H9 (cell line): ENCODE results near the gene OR10V1. TPM values are rescaled to one million over a fixed set of nuclear protein-coding genes. Genes with fewer than 3 reads are reported as not detected.
"Not testable (repeated sequence)": the region's sequence is repeated elsewhere in the genome, so short reads cannot be mapped to it uniquely, and the experiment has no call there.

Experiments
- DNase-seq: peaks from one replicate; pipeline ENCODE4 v3.0.0-alpha.2; 2017
- H2AFZ ChIP-seq: one replicate; pipeline ENCODE4 v1.6.1; 2013; ENCODE audit warnings: mild to moderate bottlenecking, low read length, control low read depth, moderate library complexity
- H2AK5ac ChIP-seq: 2 replicates; pipeline ENCODE4 v1.6.1; 2013; ENCODE audit warnings: low read length, control low read depth, mixed read lengths; ENCODE audit not compliant: insufficient read length
- H2BK120ac ChIP-seq: one replicate; pipeline ENCODE4 v1.6.1; 2013; ENCODE audit warnings: low read depth, mild to moderate bottlenecking, low read length, control low read depth, inconsistent platforms; ENCODE audit not compliant: poor library complexity, severe bottlenecking
- H2BK12ac ChIP-seq: 2 replicates; pipeline ENCODE4 v1.6.1; 2013; ENCODE audit warnings: low read length, control low read depth, mixed read lengths, low read depth; ENCODE audit not compliant: insufficient read length
- H2BK15ac ChIP-seq: 2 replicates; pipeline ENCODE4 v1.6.1; 2013; ENCODE audit warnings: low read depth, low read length, control low read depth
- H2BK20ac ChIP-seq: one replicate; pipeline ENCODE4 v1.6.1; 2013; ENCODE audit warnings: low read depth, mild to moderate bottlenecking, low read length, control low read depth, inconsistent platforms; ENCODE audit not compliant: poor library complexity, severe bottlenecking
- H2BK5ac ChIP-seq: 2 replicates; pipeline ENCODE4 v1.6.1; 2013; ENCODE audit warnings: low read length, control low read depth, mixed read lengths; ENCODE audit not compliant: insufficient read length
- H3K14ac ChIP-seq: 2 replicates; pipeline ENCODE4 v1.6.1; 2013; ENCODE audit warnings: low read length, control low read depth; ENCODE audit not compliant: insufficient read depth
- H3K18ac ChIP-seq: 2 replicates; pipeline ENCODE4 v1.6.1; 2013; ENCODE audit warnings: low read depth, mild to moderate bottlenecking, mixed read lengths, low read length, control low read depth; ENCODE audit not compliant: insufficient read length
- H3K23ac ChIP-seq: 2 replicates; pipeline ENCODE4 v1.6.1; 2013; ENCODE audit warnings: low read length, control low read depth, mixed read lengths, low read depth; ENCODE audit not compliant: insufficient read length
- H3K23me2 ChIP-seq: 2 replicates; pipeline ENCODE4 v1.6.1; 2013; ENCODE audit warnings: low read depth, mild to moderate bottlenecking, mixed read lengths, low read length, control low read depth; ENCODE audit not compliant: insufficient read length, poor library complexity, severe bottlenecking
- H3K27ac ChIP-seq: 2 replicates; pipeline ENCODE4 v1.5.1; 2013; ENCODE audit warnings: low read length, control low read depth, mixed read lengths, low read depth; ENCODE audit not compliant: insufficient read length
- H3K27me3 ChIP-seq: 2 replicates; pipeline ENCODE4 v1.6.1; 2013; ENCODE audit warnings: low read length, control low read depth, inconsistent platforms; ENCODE audit not compliant: insufficient read depth
- H3K4ac ChIP-seq: 2 replicates; pipeline ENCODE4 v1.6.1; 2013; ENCODE audit warnings: low read depth, mild to moderate bottlenecking, control low read depth, inconsistent platforms, low read length, moderate library complexity
- H3K4me1 ChIP-seq: 2 replicates; pipeline ENCODE4 v1.6.1; 2013; ENCODE audit warnings: low read length, control low read depth, inconsistent platforms; ENCODE audit not compliant: insufficient read depth
- H3K4me2 ChIP-seq: 2 replicates; pipeline ENCODE4 v1.6.1; 2013; ENCODE audit warnings: low read length, control low read depth, mixed read lengths; ENCODE audit not compliant: insufficient read length, insufficient read depth
- H3K56ac ChIP-seq: 2 replicates; pipeline ENCODE4 v1.6.1; 2013; ENCODE audit warnings: low read depth, mild to moderate bottlenecking, mixed read lengths, low read length, control low read depth; ENCODE audit not compliant: insufficient read length
- H3K79me1 ChIP-seq: 2 replicates; pipeline ENCODE4 v1.6.1; 2013; ENCODE audit warnings: low read depth, mild to moderate bottlenecking, moderate library complexity, low read length, control low read depth, inconsistent platforms; ENCODE audit not compliant: insufficient read depth, poor library complexity, severe bottlenecking
- H3K79me2 ChIP-seq: 2 replicates; pipeline ENCODE4 v1.6.1; 2013; ENCODE audit warnings: low read length, control low read depth, inconsistent platforms; ENCODE audit not compliant: insufficient read depth
- H3K9ac ChIP-seq: 2 replicates; pipeline ENCODE4 v1.6.1; 2013; ENCODE audit warnings: low read length, control low read depth, mixed read lengths; ENCODE audit not compliant: insufficient read length; ENCODE audit errors: extremely low read depth
- H3K9me3 ChIP-seq: one replicate; pipeline ENCODE4 v1.6.1; 2013; ENCODE audit warnings: low read depth, low read length, inconsistent platforms; ENCODE audit not compliant: control insufficient read depth
- H3T11ph ChIP-seq: one replicate; pipeline ENCODE4 v1.6.1; 2013; ENCODE audit warnings: mild to moderate bottlenecking, low read length, control low read depth, inconsistent platforms
- H4K20me1 ChIP-seq: one replicate; pipeline ENCODE4 v1.6.1; 2013; ENCODE audit not compliant: control insufficient read depth, insufficient read length, insufficient read depth
- H4K5ac ChIP-seq: 2 replicates; pipeline ENCODE4 v1.6.1; 2013; ENCODE audit warnings: low read depth, mild to moderate bottlenecking, mixed read lengths, low read length, control low read depth; ENCODE audit not compliant: insufficient read length
- H4K8ac ChIP-seq: replicated peaks from 2 replicates; pipeline ENCODE4 v1.6.1; 2013; ENCODE audit warnings: low read length, control low read depth, mixed read lengths, low read depth; ENCODE audit not compliant: insufficient read length
- H4K91ac ChIP-seq: 2 replicates; pipeline ENCODE4 v1.6.1; 2013; ENCODE audit warnings: low read depth, mild to moderate bottlenecking, moderate library complexity, mixed read lengths, low read length, control low read depth; ENCODE audit not compliant: insufficient read length
- H3K27ac Mint-ChIP-seq, 3 experiments: 2 replicates in 2 of 3; 3 replicates in 1 of 3; pipeline ENCODE4 v1.8.0; 2020 to 2021; ENCODE audit warnings: mixed read lengths in 3 of 3, mild to moderate bottlenecking in 1 of 3, moderate library complexity in 1 of 3
- H3K27me3 Mint-ChIP-seq: 2 replicates; pipeline ENCODE4 v1.8.0; 2021; ENCODE audit warnings: low read depth, mild to moderate bottlenecking, moderate library complexity, mixed read lengths
- H3K36me3 Mint-ChIP-seq, 3 experiments: 2 replicates in 2 of 3; 3 replicates in 1 of 3; pipeline ENCODE4 v1.8.0; 2020 to 2021; ENCODE audit warnings: low read depth in 3 of 3, mixed read lengths in 3 of 3; ENCODE audit not compliant: insufficient read depth in 1 of 3
- H3K4me1 Mint-ChIP-seq, 2 experiments: 2 replicates each; pipeline ENCODE4 v1.8.0; 2020; ENCODE audit warnings: mixed read lengths in 2 of 2
- H3K4me3 Mint-ChIP-seq, 2 experiments: 2 replicates in 1 of 2; 3 replicates in 1 of 2; pipeline ENCODE4 v1.8.0; 2020 to 2021; ENCODE audit warnings: mild to moderate bottlenecking in 2 of 2, mixed read lengths in 2 of 2, moderate library complexity in 1 of 2
- H3K9me3 Mint-ChIP-seq, 2 experiments: 2 replicates in 1 of 2; 3 replicates in 1 of 2; pipeline ENCODE4 v1.8.0; 2020; ENCODE audit warnings: mild to moderate bottlenecking in 2 of 2, mixed read lengths in 2 of 2, moderate library complexity in 1 of 2
- WGBS: extraction: QIAGEN DNeasy Blood & Tissue Kit; methylation state at CpG from one replicate; pipeline ENCODE4 v1.1.7; 2013; ENCODE audit warnings: missing lambda C conversion rate, low lambda C conversion rate, mixed read lengths; ENCODE audit not compliant: insufficient read length; ENCODE audit errors: extremely low coverage; 5-methylcytosine and 5-hydroxymethylcytosine counted together
- total RNA-seq: library from RNA; stranded (reverse); gene quantifications from 2 replicates; pipeline ENCODE4 v1.2.1, GENCODE V29; 2021

OR10V1 gene
- total RNA-seq, 1 experiment from 2014 or later, result not detected

GRCh38 chr11:59700157-59700556 lies 13.5 kb downstream of the OR10V1 start:
- not testable (repeated sequence) for H4K8ac ChIP-seq, H2BK12ac ChIP-seq, H3K27me3 ChIP-seq, H2BK15ac ChIP-seq, H4K5ac ChIP-seq, H3K9ac ChIP-seq, H2BK5ac ChIP-seq, H3K36me3 Mint-ChIP-seq, H3T11ph ChIP-seq, H3K23ac ChIP-seq, H3K56ac ChIP-seq, H4K20me1 ChIP-seq, H3K4me3 Mint-ChIP-seq, H2BK120ac ChIP-seq, H3K79me2 ChIP-seq, H2AK5ac ChIP-seq, H3K27ac ChIP-seq, H3K23me2 ChIP-seq, H3K27me3 Mint-ChIP-seq, H4K91ac ChIP-seq, H3K4me2 ChIP-seq, H3K4me1 Mint-ChIP-seq, H2BK20ac ChIP-seq, H3K4ac ChIP-seq, H3K9me3 ChIP-seq, H3K4me1 ChIP-seq, H3K14ac ChIP-seq, H3K18ac ChIP-seq, DNase-seq, H3K27ac Mint-ChIP-seq, H3K79me1 ChIP-seq, H2AFZ ChIP-seq
- peaks cover 23 to 29% of the 10 kb centered on the region in 2 experiments for H3K9me3 Mint-ChIP-seq
- no CpG with 5 or more reads among the region's 5 CpGs for WGBS
